Chondrocyte (in vitro differentiated cells): ENCODE data around the gene CLEC16A. TPM values are rescaled to one million over a fixed set of nuclear protein-coding genes. Genes with fewer than 3 reads are reported as not detected.

Experiments used
- DNase-seq: peaks from one replicate; pipeline ENCODE4 v3.0.0; 2021; ENCODE audit warnings: mixed read lengths, low spot score
- H3K27ac Mint-ChIP-seq: one replicate; pipeline ENCODE4 v1.8.0; 2021; ENCODE audit warnings: mild to moderate bottlenecking, moderate library complexity, mixed read lengths; ENCODE audit not compliant: unreplicated experiment
- H3K27me3 Mint-ChIP-seq: 2 replicates; pipeline ENCODE4 v1.8.0; 2021; ENCODE audit warnings: low read depth, mixed read lengths
- H3K36me3 Mint-ChIP-seq: 2 replicates; pipeline ENCODE4 v1.8.0; 2021; ENCODE audit warnings: low read depth, mixed read lengths
- H3K4me1 Mint-ChIP-seq: 2 replicates; pipeline ENCODE4 v1.8.0; 2021; ENCODE audit warnings: low read depth, mild to moderate bottlenecking, mixed read lengths
- H3K4me3 Mint-ChIP-seq: one replicate; pipeline ENCODE4 v1.8.0; 2021; ENCODE audit warnings: mild to moderate bottlenecking, moderate library complexity, mixed read lengths; ENCODE audit not compliant: unreplicated experiment
- H3K9me3 Mint-ChIP-seq: 2 replicates; pipeline ENCODE4 v1.8.0; 2021; ENCODE audit warnings: low read depth, mixed read lengths
- CTCF ChIP-seq: fragments of 200-600 bp; sonication (generic); IDR thresholded peaks from 2 replicates; pipeline ENCODE4 v1.5.0; 2021; ENCODE audit warnings: antibody characterized with exemption, mild to moderate bottlenecking, moderate library complexity
- total RNA-seq: library from RNA; stranded (reverse); gene quantifications from 3 replicates; pipeline ENCODE4 v1.2.1, GENCODE V29; 2021

Gene CLEC16A
- total RNA-seq, 1 donor from 2014 or later: 17.9 TPM

- no peak for TF ChIP-seq CTCF
- peaks cover 10% of the 10 kb centered on the region for H3K36me3 Mint-ChIP-seq
- no peaks in the 10 kb centered on the region for H3K9me3 Mint-ChIP-seq
- peak; percentile 33 for DNase-seq
- peaks cover 3% of the 10 kb centered on the region for H3K4me1 Mint-ChIP-seq
- H3K27ac Mint-ChIP-seq: no peak overlapping the region
- no peaks in the 10 kb centered on the region for H3K27me3 Mint-ChIP-seq
- H3K4me3 Mint-ChIP-seq: no peak overlapping the region
These were observed 200.9 kb downstream of the CLEC16A start for GRCh38 chr16:11145173-11145818.

- Mint-ChIP-seq H3K27me3 (no peaks in the 10 kb centered on the region), H3K27ac (no peak overlapping the region), H3K9me3 (no peaks in the 10 kb centered on the region), H3K4me1 (no peaks in the 10 kb centered on the region), H3K36me3 (peaks cover 12% of the 10 kb centered on the region), H3K4me3 (no peak overlapping the region)
- peak; percentile 49 for DNase-seq
- no peak for TF ChIP-seq CTCF
These were observed 201.5 kb downstream of the CLEC16A start for GRCh38 chr16:11145819-11146211.

GRCh38 chr16:11147033-11147753, 202.8 kb downstream of the CLEC16A start:
- H3K36me3 Mint-ChIP-seq: peaks cover 12% of the 10 kb centered on the region
- DNase-seq: peak; percentile 20
- TF ChIP-seq CTCF: no peak
- no peaks in the 10 kb centered on the region for H3K9me3 Mint-ChIP-seq
- no peak overlapping the region for H3K27ac Mint-ChIP-seq
- H3K4me1 Mint-ChIP-seq: no peaks in the 10 kb centered on the region
- H3K4me3 Mint-ChIP-seq: no peak overlapping the region
- no peaks in the 10 kb centered on the region for H3K27me3 Mint-ChIP-seq

- Mint-ChIP-seq H3K9me3 (no peaks in the 10 kb centered on the region), H3K4me1 (no peaks in the 10 kb centered on the region), H3K4me3 (no peak overlapping the region), H3K27me3 (no peaks in the 10 kb centered on the region), H3K36me3 (peaks cover 12% of the 10 kb centered on the region), H3K27ac (no peak overlapping the region)
- DNase-seq: no peak
- no peak for TF ChIP-seq CTCF
These were observed 203.5 kb downstream of the CLEC16A start for GRCh38 chr16:11147754-11148444.

- no peak for TF ChIP-seq CTCF
- no peaks in the 10 kb centered on the region for H3K9me3 Mint-ChIP-seq
- no peaks in the 10 kb centered on the region for H3K4me1 Mint-ChIP-seq
- peaks cover 12% of the 10 kb centered on the region for H3K36me3 Mint-ChIP-seq
- peak; percentile 63 for DNase-seq
- H3K4me3 Mint-ChIP-seq: no peak overlapping the region
- no peak overlapping the region for H3K27ac Mint-ChIP-seq
- H3K27me3 Mint-ChIP-seq: no peaks in the 10 kb centered on the region
These were observed 204.8 kb downstream of the CLEC16A start for GRCh38 chr16:11149011-11149616.
